Panc1 (cell line): ENCODE data around the gene NARS2.

ENCODE experiments used
- CTCF ChIP-seq: fragments of 450-650 bp; IDR thresholded peaks from 2 replicates; pipeline ENCODE4 v1.5.1; 2017; ENCODE audit warnings: mild to moderate bottlenecking
- POLR2AphosphoS5 ChIP-seq: IDR thresholded peaks from 2 replicates; pipeline ENCODE4 v1.6.1; 2012; ENCODE audit warnings: mild to moderate bottlenecking, low read depth, low read length, moderate library complexity
- REST ChIP-seq, 2 experiments: IDR thresholded peaks; 2 replicates each; pipeline ENCODE4 v1.6.1; 2011 to 2012; ENCODE audit warnings: low read depth in 2 of 2, control low read depth in 1 of 2, low read length in 1 of 2, mild to moderate bottlenecking in 1 of 2, moderate library complexity in 1 of 2; ENCODE audit not compliant: insufficient read depth in 1 of 2

GRCh38 chr11:78450866-78451265, 123.8 kb downstream of the NARS2 start:
- TF ChIP-seq CTCF (no peak), POLR2AphosphoS5 (no peak), REST (IDR thresholded peaks at IDR 0.05; ENCODE audit: insufficient read depth in 1 of 2, low read depth in 2 of 2, low read length in 1 of 2) (no peak)
